NCI-H1417 (cell line): ENCODE data around the gene DR1.
"Not testable (repeated sequence)": the region's sequence is repeated elsewhere in the genome, so short reads cannot be mapped to it uniquely, and the experiment has no call there.

ENCODE experiments used
- DNase-seq, 3 experiments: peaks; one replicate each; lab custom pipeline; 2025; lab: John Stamatoyannopoulos, UW

The DR1 gene

DNA sequence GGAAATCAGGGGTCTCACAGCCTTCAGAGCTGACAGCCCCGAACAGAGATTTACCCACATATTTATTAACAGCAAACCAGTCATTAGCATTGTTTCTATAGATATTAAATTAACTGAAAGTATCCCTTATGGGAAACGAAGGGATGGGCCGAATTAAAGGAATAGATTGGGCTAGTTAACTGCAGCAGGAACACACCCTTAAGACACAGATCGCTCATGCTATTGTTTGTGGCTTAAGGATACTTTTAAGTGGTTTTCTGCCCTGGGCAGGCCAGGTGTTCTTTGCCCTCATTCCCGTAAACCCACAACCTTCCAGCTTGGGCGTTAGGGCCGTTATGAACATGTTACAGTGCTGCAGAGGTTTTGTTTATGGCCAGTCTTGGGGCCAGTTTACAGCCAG is 40.6 kb downstream of the DR1 start:
- not testable (repeated sequence) for DNase-seq

- no peak for DNase-seq
Observed at GRCh38 chr1:93394514-93394913, 48.8 kb downstream of the DR1 start.

DNA sequence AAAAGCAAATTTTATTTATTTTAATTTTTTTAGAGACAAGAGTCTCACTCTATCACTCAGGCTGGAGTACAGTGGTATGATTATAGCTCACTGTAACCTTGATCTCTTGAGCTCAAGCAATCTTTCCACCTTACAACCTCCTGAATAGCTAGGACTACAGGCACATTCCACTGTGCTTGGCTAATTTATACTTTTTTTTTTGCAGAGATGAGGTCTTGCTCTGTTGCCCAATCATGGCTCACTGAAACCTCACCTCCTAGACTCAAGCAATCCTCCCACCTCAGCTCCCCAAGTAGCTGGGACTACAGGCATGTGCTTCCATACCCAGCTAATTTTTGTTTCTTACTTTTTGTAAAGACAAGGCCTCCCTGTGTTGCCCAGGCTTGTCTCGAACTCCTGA is 49.5 kb downstream of the DR1 start:
- no peak for DNase-seq

GRCh38 chr1:93399781-93400180 is 54.1 kb downstream of the DR1 start:
- no peak for DNase-seq

DNA sequence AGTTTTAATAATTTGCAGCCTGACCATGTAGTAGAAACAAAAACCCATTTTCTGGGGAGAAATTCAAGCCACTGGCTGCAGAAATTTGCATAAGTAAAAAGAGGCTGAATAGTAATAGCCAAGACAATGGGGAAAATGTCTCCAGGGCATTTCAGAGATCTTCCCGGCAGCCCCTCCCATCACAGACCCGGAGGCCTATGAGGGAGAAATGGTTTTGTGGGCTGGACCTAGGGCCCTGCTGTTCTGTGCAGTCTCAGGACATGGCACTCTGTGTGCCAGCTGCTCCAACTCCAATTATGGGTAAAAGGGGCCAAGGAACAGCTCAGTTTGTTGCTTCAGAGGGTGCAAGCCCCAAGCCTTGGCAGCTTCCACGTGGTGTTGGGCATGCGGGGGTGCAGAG is 62.5 kb downstream of the DR1 start:
- DNase-seq, result no peak

GRCh38 chr1:93411000-93411399 is 65.3 kb downstream of the DR1 start:
- DNase-seq, result no peak

DNA sequence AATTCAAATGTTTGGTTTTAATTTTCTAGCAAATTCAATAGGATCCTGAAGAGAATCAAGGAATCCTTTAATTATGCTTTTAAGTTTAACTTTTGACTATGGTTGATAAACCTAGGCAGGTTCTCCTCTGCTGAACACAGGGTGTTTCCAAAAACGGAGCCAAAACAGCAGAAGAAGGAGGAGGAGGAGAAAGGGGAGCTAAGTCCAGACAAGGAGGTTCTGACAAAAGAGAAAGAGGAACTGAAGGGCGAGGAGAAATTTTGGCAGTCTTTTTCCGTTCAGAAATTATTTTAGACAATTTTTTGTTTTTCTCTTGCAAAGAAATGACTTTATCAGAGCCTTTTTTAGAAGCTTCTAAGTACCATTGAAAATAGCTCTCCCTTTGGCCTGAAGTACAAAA is 69.0 kb downstream of the DR1 start:
- no peak for DNase-seq

- peak in 1 of 3 experiments; percentile 24 for DNase-seq
Observed at GRCh38 chr1:93415296-93415695, 69.6 kb downstream of the DR1 start.

GRCh38 chr1:93416183-93416582 is 70.5 kb downstream of the DR1 start:
- DNase-seq, result no peak
